Measurements from ENCODE around the gene PLK2. TPM values are rescaled to one million over a fixed set of nuclear protein-coding genes. Genes with fewer than 3 reads are reported as not detected.

PLK2 gene
- total and polyA plus RNA-seq, 2 of the 4 experiments (the other 2 are of a cell fraction), result 129 to 337 TPM

GRCh38 chr5:58459146-58460001, 512 bp downstream of the PLK2 start (continued):
- TF ChIP-seq BHLHE40 (IDR thresholded peaks at IDR 0.05; ENCODE audit: low read depth, low read length) (no peak), NFE2L2 (IDR thresholded peaks at IDR 0.05; ENCODE audit: low read depth, low read length) (no peak), MAZ (IDR thresholded peaks at IDR 0.05; ENCODE audit: borderline replicate concordance, low read depth, low read length) (no peak)

DNA sequence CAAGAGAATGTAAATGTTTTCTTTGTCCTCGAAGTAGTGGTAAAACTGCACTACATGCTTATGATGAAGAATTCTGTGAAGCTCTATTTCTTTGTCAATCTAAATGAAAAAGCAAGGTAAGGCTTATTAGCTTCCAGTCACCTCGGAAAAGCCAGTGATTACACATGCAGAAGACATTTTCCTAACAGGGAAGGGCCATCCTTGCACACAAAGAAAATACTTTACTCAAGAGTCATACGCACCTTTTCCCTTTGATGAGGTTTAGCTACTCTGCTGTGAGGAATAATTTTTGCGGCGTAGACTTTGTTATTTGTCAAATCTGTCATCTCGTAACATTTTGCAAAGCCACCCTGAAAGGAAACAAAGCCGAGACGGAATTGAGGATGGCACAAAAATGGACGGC, 1.1 kb downstream of the PLK2 start:
- no peaks in the 10 kb centered on the region for H3K9me3 ChIP-seq (ENCODE audit: control insufficient read depth, insufficient read depth, low read length)
- peaks cover 2% of the 10 kb centered on the region for H3K4me1 ChIP-seq (ENCODE audit: control insufficient read depth, insufficient read depth, low read length)
- H4K8ac ChIP-seq (ENCODE audit: low read depth in 2 of 2, low read length in 2 of 2), result peak overlapping the region in 1 of 2 experiments; percentile 2; a peak in 1 of 4 replicates
- no peak overlapping the region for H2BK15ac ChIP-seq (ENCODE audit: low read depth, low read length)
- H3K18ac ChIP-seq (ENCODE audit: low read depth, low read length), result peak overlapping the region; percentile 65
- no peak overlapping the region for H2AK9ac ChIP-seq (replicated peaks; ENCODE audit: low read depth, low read length, poor library complexity)
- H3K56ac ChIP-seq (ENCODE audit: extremely low read depth, insufficient read depth, low read length), result peak overlapping the region; percentile 84; the same call in 1 of the 2 replicates
- ATAC-seq (ENCODE audit: low read depth), result no peak
- H3K79me1 ChIP-seq (ENCODE audit: low read depth in 1 of 2, low read length in 2 of 2), result peaks cover 25 to 44% of the 10 kb centered on the region in 2 experiments
- peak overlapping the region; percentile 72; the same call in 1 of the 2 replicates for H3K23ac ChIP-seq (ENCODE audit: low read depth, low read length)
- peak overlapping the region; percentile 85 for H3K4me3 ChIP-seq (ENCODE audit: insufficient read depth, low read depth, low read length)
- peaks cover 61% of the 10 kb centered on the region for H4K20me1 ChIP-seq (ENCODE audit: insufficient read depth, low read length)
- H3K36me3 ChIP-seq (ENCODE audit: control insufficient read depth, insufficient read depth, low read length), result peaks cover 48% of the 10 kb centered on the region
- intact Hi-C loops (cut with micrococcal nuclease), result loop anchor here (1.0 to 5.0 kb wide), 6 partner anchors 136 to 633 kb away; no protein-coding TSS in a partner anchor
- CTCF ChIA-PET, result interaction anchor here (0.6 to 1.6 kb wide), 4 partner anchors 542 to 782 kb away, joined by 3 to 9 read pairs (median 6); no protein-coding TSS in a partner anchor
- H2BK20ac ChIP-seq (ENCODE audit: low read depth, low read length), result no peak overlapping the region
- H2AFZ ChIP-seq (replicated peaks; ENCODE audit: low read length, poor library complexity), result no peak overlapping the region
- peak overlapping the region; percentile 55 for H2BK5ac ChIP-seq (ENCODE audit: low read depth, low read length, poor library complexity, severe bottlenecking)
- H4K91ac ChIP-seq (ENCODE audit: insufficient read depth, low read depth, low read length), result no peak overlapping the region
- BruUV-seq (replicated peaks), result TSS peak; percentile 46
- peak overlapping the region; percentile 34 for H2BK120ac ChIP-seq (ENCODE audit: low read depth, low read length)
- peak overlapping the region; percentile 22; the same call in 1 of the 2 replicates for H3K4ac ChIP-seq (ENCODE audit: low read depth, low read length)
- dilution Hi-C loops (cut with HindIII; ENCODE audit: low sequenced_read_pairs, unreplicated experiment), result no loop called here
- H4K5ac ChIP-seq (ENCODE audit: low read depth, low read length), result peak overlapping the region; percentile 46; the same call in 1 of the 2 replicates
- H3K9ac ChIP-seq (ENCODE audit: low read depth, low read length), result peak overlapping the region; percentile 87
- no peaks in the 10 kb centered on the region for H3K27me3 ChIP-seq (ENCODE audit: control insufficient read depth, insufficient read depth, low read length)
- H3K4me2 ChIP-seq (ENCODE audit: low read depth, low read length), result peak overlapping the region; percentile 97
- POLR2A ChIA-PET (ENCODE audit: unreplicated experiment), result interaction anchor here (1.0 to 2.8 kb wide), 4 partner anchors 679 to 1142 kb away, joined by 3 to 12 read pairs (median 4); no protein-coding TSS in a partner anchor
- in situ Hi-C loops (cut with MboI; ENCODE audit: low sequenced_read_pairs), result loop anchor here (5.0 to 25.0 kb wide), 3 partner anchors 676 to 1546 kb away; partner anchors contain the start of gene SETD9
- TF ChIP-seq POLR2A (IDR thresholded peaks at IDR 0.05; ENCODE audit: low read depth, low read length) (no peak), SMC3 (IDR thresholded peaks at IDR 0.05; ENCODE audit: low read depth, low read length) (peak; percentile 7; the same call in 1 of the 2 replicates)
- no peak overlapping the region for H2AK5ac ChIP-seq (ENCODE audit: low read depth, low read length)
- no CpG with 5 or more reads among the region's 9 CpGs for WGBS, 2 experiments (ENCODE audit: extremely low coverage in 2 of 2, insufficient read length in 1 of 2)
- no peak for DNase-seq
- H3K14ac ChIP-seq (replicated peaks; ENCODE audit: low read depth, low read length), result peak overlapping the region; percentile 81; the same call in 1 of the 2 replicates
- peak overlapping the region; percentile 81; the same call in 1 of the 2 replicates for H3K27ac ChIP-seq (ENCODE audit: insufficient read depth, low read length)
- H3K9me1 ChIP-seq (ENCODE audit: insufficient read depth, low read length), result peaks cover 5% of the 10 kb centered on the region; the same call in 1 of the 2 replicates

All from IMR-90 (cell line).